B cell (primary cell): Measurements from ENCODE around the gene PURB.

Source experiments
- CTCF ChIP-seq: fragments of 200-600 bp; IDR thresholded peaks from one replicate; pipeline ENCODE4 v1.8.0; 2022; ENCODE audit warnings: antibody characterized with exemption, mild to moderate bottlenecking
- EZH2 ChIP-seq: IDR thresholded peaks from 2 replicates; pipeline ENCODE4 v1.6.1; 2012; ENCODE audit warnings: borderline replicate concordance, low read depth, mild to moderate bottlenecking, moderate library complexity, low read length; ENCODE audit not compliant: insufficient read depth, poor library complexity, severe bottlenecking

GRCh38 chr7:44876393-44876792 lies 8.9 kb downstream of the PURB start:
- no peak for TF ChIP-seq CTCF
- TF ChIP-seq EZH2: no peak
